SK-MEL-5 (cell line): ENCODE measurements around the gene TMEM129. TPM values are rescaled to one million over a fixed set of nuclear protein-coding genes. Genes with fewer than 3 reads are reported as not detected.

ENCODE experiments used
- DNase-seq: peaks from one replicate; pipeline ENCODE4 v3.0.0-alpha.2; 2016; ENCODE audit warnings: low read depth, low spot score
- in situ Hi-C: cut with HindIII; loops from 2 replicates; pipeline ENCODE4 v1.10.0; 2016; ENCODE audit warnings: low sequenced_read_pairs, high pct_unique_total_duplicates, low pct_unique_long_range_greater_than_20kb
- total RNA-seq: library from RNA; depleted of rRNA; stranded (reverse); fragments of >200 nt; shearing (Covaris generic); gene quantifications from 2 replicates; pipeline ENCODE4 v1.2.3, GENCODE V29; 2014

The TMEM129 gene
- total RNA-seq, 1 experiment from 2014 or later = 27.2 TPM

GRCh38 chr4:1728061-1728980 is 7.2 kb upstream of the TMEM129 start:
- in situ Hi-C loops = no loop called here
- no peak for DNase-seq

- DNase-seq = no peak
- in situ Hi-C loops = no loop called here
Observed at GRCh38 chr4:1727117-1728031, 6.3 kb upstream of the TMEM129 start.

- peak; percentile 82 for DNase-seq
Observed at GRCh38 chr4:1726146-1726934, 5.2 kb upstream of the TMEM129 start.

GRCh38 chr4:1725521-1725920 is 4.4 kb upstream of the TMEM129 start:
- in situ Hi-C loops = no loop called here
- DNase-seq = no peak

More at GRCh38 chr4:1726146-1726934, 5.2 kb upstream of the TMEM129 start:
- in situ Hi-C loops = no loop called here

- no peak for DNase-seq
- in situ Hi-C loops = no loop called here
Observed at GRCh38 chr4:1723131-1723801, 2.1 kb upstream of the TMEM129 start.

- in situ Hi-C loops = no loop called here
- DNase-seq = no peak
Observed at GRCh38 chr4:1722551-1723118, 1.5 kb upstream of the TMEM129 start.

GRCh38 chr4:1721666-1722550 is 785 bp upstream of the TMEM129 start:
- in situ Hi-C loops = no loop called here
- DNase-seq = no peak

- in situ Hi-C loops = no loop called here
- DNase-seq = no peak
Observed at GRCh38 chr4:1720163-1720983, 750 bp downstream of the TMEM129 start.

GRCh38 chr4:1718095-1718850 is 2.9 kb downstream of the TMEM129 start:
- in situ Hi-C loops = no loop called here
- no peak for DNase-seq

GRCh38 chr4:1717129-1718094 is 3.7 kb downstream of the TMEM129 start:
- DNase-seq = no peak
- in situ Hi-C loops = no loop called here

- in situ Hi-C loops = no loop called here
- no peak for DNase-seq
Observed at GRCh38 chr4:1716065-1716945, 4.8 kb downstream of the TMEM129 start.

- no peak for DNase-seq
- in situ Hi-C loops = no loop called here
Observed at GRCh38 chr4:1715002-1715758, 5.9 kb downstream of the TMEM129 start.
